GM12873 (cell line): ENCODE data around the gene CCDC63.

Source experiments
- CTCF ChIP-seq: IDR thresholded peaks from 2 replicates; pipeline ENCODE4 v1.5.1; 2012; ENCODE audit warnings: low read depth, mild to moderate bottlenecking, moderate library complexity, low read length, control low read depth; ENCODE audit not compliant: insufficient read depth; ENCODE audit errors: missing control alignments

The CCDC63 gene

GRCh38 chr12:110920324-110920910, 73.6 kb downstream of the CCDC63 start, which contains the start of gene MYL2:
MYL2 (minus strand) TSS chr12:110920579; CDS start chr12:110920529, 50 bp downstream.
- TF ChIP-seq CTCF: no peak

- TF ChIP-seq CTCF: no peak
Measured at GRCh38 chr12:110921262-110921661, 74.5 kb downstream of the CCDC63 start.

DNA sequence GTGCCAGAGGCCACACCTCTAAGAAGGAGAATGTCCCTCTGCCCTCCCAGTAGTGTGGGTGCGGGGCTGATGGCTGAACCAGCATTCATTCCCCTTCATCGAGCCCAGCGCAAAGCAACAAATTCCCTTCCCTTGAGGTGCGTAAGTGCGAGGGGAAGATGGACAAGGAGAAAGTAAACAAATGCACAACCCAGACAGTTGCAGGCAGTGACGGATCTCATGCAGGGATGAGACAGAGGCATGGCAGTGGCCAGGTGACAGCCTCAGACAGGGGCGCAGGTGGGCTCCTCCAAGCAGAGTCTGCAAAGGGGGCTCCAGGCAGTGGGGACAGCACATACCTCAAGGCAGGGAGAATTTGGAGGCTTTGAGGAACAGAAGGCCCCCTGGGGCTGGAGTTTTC, 75.9 kb downstream of the CCDC63 start:
- no peak for TF ChIP-seq CTCF

- TF ChIP-seq CTCF: no peak
Measured at GRCh38 chr12:110923192-110923591, 76.4 kb downstream of the CCDC63 start.

GRCh38 chr12:110923692-110924334, 77.0 kb downstream of the CCDC63 start:
- TF ChIP-seq CTCF: no peak

GRCh38 chr12:110927546-110927945, 80.8 kb downstream of the CCDC63 start:
- no peak for TF ChIP-seq CTCF

DNA sequence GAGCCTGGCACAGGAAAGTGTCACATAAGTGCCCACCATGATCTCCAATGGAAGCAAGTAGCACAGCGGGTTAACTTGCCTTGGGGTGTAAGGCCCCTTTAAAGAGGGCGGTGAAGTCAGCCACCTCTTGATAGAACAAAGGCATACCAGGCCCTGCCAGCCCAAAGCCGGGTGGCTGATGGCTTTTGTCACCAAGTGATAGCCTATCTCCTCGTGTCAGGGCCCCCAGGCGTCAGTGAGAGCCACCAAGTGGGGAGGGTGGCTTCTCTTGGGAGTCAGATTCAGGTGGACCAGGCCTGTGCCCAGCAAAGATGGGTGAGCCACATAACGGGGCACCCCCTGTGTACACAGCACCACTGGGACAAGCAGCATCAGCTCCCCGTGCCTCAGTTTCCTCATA, 81.9 kb downstream of the CCDC63 start:
- TF ChIP-seq CTCF: no peak
